ENCODE results near the gene GSTA1. TPM values are rescaled to one million over a fixed set of nuclear protein-coding genes. Genes with fewer than 3 reads are reported as not detected.
"Not testable (repeated sequence)": the region's sequence is repeated elsewhere in the genome, so short reads cannot be mapped to it uniquely, and the experiment has no call there.

GSTA1 gene
- not detected in 2 replicates for total RNA-seq

DNA sequence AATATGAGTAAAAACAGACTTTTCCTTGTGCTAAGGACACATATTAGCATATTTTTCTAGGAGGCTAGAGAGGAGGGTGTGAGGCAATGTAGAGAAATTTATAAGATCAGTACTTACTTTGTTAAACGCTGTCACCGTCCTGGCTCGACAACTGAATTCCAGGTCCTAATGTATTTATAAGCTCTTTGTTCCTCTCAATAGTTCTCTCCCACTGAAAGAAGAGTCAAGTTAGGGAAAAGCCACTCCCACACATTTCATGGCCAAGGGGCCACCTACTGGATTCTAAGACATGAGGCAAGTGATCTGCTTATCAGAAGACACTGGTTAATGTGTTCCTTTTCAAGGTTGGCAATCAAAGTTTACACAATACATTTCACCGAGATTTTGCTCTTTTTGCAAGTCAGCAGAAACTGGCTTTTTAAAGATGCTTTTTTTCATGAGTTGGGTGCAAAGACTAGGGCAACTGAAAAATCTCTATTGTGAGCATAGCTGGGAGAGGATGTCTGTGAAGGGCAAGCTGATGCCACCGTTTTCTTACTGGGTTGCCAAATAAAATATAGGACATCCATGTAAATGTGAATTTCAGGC lies at the start of gene GSTA1:
TSS of gene GSTA1 (minus strand) at position 149 of the 588 bp plus-strand sequence. CDS start 4,549 bp downstream, outside the sequence.
- TF ChIP-seq, protein P1, sequence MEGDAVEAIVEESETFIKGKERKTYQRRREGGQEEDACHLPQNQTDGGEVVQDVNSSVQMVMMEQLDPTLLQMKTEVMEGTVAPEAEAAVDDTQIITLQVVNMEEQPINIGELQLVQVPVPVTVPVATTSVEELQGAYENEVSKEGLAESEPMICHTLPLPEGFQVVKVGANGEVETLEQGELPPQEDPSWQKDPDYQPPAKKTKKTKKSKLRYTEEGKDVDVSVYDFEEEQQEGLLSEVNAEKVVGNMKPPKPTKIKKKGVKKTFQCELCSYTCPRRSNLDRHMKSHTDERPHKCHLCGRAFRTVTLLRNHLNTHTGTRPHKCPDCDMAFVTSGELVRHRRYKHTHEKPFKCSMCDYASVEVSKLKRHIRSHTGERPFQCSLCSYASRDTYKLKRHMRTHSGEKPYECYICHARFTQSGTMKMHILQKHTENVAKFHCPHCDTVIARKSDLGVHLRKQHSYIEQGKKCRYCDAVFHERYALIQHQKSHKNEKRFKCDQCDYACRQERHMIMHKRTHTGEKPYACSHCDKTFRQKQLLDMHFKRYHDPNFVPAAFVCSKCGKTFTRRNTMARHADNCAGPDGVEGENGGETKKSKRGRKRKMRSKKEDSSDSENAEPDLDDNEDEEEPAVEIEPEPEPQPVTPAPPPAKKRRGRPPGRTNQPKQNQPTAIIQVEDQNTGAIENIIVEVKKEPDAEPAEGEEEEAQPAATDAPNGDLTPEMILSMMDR (conservative IDR thresholded peaks at IDR 0.05; ENCODE audit: low read depth, low read length) = peak; percentile 28
- not testable (repeated sequence) for DNase-seq (ENCODE audit: low read depth)

DNA sequence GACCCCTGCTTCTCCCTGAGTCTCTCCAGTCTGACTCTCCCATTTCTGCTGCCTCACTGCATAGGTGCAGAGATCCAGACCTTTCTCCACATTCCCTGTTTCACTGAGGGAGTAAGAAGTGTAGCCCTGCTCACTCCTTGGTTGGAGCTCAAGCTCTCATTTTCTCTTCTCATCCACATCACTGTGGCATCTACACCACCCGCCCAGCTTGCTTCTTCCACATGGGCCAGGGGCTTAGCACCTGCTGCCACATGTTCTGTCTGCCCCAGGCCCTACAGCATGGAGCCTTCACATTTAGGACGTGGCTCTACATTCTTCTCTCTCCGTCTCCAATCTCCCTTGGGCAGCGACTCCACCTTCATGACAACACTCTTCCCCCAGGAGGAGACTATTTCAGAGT lies 45.5 kb upstream of the GSTA1 start:
- H3K4me3 ChIP-seq (ENCODE audit: low read depth, low read length) = no peak overlapping the region
- TF ChIP-seq, protein P1 (conservative IDR thresholded peaks at IDR 0.05; ENCODE audit: low read depth, low read length) = no peak
- no peak for DNase-seq (ENCODE audit: low read depth)

More for the DNA sequence above, at the start of gene GSTA1:
- not testable (repeated sequence) for H3K4me3 ChIP-seq (ENCODE audit: low read depth, low read length)

DNA sequence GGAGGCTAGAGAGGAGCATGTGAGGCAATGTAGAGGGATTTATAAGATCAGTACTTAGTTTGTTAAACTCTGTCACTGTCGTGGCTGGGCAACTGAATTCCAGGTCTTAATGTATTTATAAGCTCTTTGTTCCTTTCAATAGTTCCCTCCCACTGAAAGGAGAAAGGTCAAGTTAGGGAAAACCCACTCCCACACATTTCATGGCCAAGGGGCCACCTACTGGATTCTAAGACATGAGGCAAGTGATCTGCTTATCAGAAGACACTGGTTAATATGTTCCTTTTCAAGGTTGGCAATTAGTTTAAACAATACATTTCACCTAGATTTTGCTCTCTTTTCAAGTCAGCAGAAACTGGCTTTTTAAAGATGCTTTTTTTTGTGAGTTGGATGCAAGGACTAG lies 42.4 kb upstream of the GSTA1 start:
- H3K4me3 ChIP-seq (ENCODE audit: low read depth, low read length) = no peak overlapping the region
- TF ChIP-seq, protein P1 (conservative IDR thresholded peaks at IDR 0.05; ENCODE audit: low read depth, low read length) = no peak
- DNase-seq (ENCODE audit: low read depth) = no peak

DNA sequence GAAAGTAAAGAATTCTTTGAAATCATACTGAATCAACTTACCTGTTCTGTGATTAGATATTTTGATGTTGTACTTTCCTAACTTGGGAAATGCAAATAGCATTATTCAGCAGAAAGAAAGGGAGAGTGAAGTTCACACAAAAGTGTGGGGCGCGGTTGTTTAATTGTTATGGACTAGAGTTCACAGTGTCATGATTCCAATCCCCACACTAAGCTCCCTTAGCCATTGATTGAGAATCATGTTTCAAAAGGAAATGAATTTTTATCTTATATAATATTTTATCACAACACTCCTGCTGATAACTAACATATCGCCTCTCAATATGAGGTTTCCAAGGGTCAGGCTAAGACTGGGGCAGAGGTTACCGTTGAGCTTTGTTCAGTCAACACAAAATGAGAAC lies 40.0 kb upstream of the GSTA1 start:
- TF ChIP-seq, protein P1 (conservative IDR thresholded peaks at IDR 0.05; ENCODE audit: low read depth, low read length) = no peak
- no peak overlapping the region for H3K4me3 ChIP-seq (ENCODE audit: low read depth, low read length)
- no peak for DNase-seq (ENCODE audit: low read depth)

DNA sequence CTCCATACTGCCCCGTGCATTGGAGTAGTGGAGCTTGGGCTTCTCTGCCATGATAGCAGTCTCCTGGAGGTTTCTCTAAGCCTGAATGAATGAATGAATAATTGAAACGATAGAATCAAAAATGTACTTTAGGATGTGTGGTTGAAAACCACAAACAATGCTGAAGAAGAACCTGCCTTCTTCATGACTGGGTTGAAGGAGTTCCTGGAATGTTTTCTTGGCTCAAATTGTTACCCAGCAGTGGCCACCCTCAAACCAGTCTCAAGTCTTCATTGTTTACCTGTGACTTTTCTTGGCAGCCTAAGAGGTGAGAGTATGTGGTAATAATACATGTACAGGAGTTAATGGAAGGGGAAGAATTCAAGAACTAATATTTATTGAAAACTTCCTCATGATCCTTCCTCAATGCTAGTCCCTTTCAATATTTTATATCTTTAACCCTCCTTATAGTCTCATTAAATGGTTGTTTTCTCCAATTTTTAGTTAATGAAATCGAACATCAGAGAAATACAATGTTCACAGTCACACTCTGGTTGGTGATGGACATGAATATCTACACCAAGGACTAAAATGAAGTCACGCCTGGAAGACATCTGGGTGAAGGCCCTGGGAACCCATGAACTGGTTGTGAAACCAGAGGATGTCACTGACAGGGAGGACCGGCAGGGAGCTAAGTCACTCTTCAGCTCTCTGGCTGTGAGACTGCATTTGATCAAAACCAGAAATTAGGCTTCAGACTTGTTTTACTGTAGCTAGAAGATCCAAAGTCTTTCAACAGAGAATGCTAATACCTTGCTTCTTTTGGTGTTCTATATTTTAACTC lies 37.4 kb upstream of the GSTA1 start, which contains the start of gene GSTA5:
TSS of gene GSTA5 (minus strand) at position 51 of the 823 bp plus-strand sequence.
- TF ChIP-seq, protein P1 (conservative IDR thresholded peaks at IDR 0.05; ENCODE audit: low read depth, low read length) = no peak
- DNase-seq (ENCODE audit: low read depth) = peak; percentile 40

DNA sequence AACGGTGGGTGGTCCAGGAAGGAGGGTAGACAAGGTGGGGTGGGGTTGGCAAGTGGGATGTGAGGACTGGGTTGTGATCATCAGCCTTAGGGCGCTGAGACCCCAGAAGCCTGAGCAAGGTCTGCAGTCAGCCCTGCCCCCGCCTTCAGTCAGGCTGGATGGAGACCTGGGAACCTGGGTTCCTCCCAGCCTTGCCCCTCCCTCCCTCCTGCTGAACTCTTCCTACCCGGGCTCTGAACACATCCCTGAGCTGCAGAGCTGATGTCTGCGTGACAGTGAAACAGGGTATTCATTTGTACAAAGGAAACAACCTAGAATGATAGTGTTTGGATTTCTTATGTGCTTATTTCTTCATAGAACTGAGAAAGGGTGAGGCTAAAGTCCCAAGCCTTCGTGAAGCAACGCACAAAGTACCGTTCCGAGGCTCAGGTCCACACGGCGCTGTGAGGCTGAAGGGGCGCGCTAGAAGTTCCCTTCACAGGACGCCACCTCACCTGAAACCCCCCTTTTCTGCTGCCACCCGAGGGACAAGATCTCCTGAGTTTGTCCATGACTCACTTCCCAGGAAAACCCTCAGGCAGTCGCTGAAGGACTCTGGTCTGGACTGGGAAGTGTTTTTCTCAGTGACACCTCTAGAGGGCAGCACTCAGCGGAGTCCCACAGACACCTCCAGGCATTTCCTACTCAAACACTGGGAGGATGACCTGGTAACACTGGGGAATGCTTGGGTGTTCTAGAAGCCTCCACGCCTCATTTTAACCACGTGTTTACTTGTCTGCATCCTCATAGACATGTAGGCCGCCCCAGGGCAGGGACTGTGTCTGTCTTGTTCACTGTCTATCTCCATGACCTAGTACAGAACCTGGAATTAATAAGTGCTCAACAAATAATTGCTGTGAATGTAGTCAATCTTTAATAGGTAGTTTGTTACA lies 35.8 kb upstream of the GSTA1 start:
- TF ChIP-seq, protein P1 (conservative IDR thresholded peaks at IDR 0.05; ENCODE audit: low read depth, low read length) = peak; percentile 82
- no peak for DNase-seq (ENCODE audit: low read depth)
- no peak overlapping the region for H3K4me3 ChIP-seq (ENCODE audit: low read depth, low read length)

More for the DNA sequence above, 37.4 kb upstream of the GSTA1 start, which contains the start of gene GSTA5:
- H3K4me3 ChIP-seq (ENCODE audit: low read depth, low read length) = no peak within 1 kb of the TSS

Measured in epithelial cell of proximal tubule (primary cell).